Stromal cell of bone marrow (primary cell): ENCODE measurements around the gene TMEM156.
"Not testable (repeated sequence)": the region's sequence is repeated elsewhere in the genome, so short reads cannot be mapped to it uniquely, and the experiment has no call there.

Source experiments
- DNase-seq: peaks from one replicate; pipeline ENCODE4 v3.0.0-alpha.2; 2012; ENCODE audit warnings: low read depth

TMEM156 gene

GRCh38 chr4:38993683-38994082 lies 38.5 kb downstream of the TMEM156 start:
- DNase-seq = no peak

DNA sequence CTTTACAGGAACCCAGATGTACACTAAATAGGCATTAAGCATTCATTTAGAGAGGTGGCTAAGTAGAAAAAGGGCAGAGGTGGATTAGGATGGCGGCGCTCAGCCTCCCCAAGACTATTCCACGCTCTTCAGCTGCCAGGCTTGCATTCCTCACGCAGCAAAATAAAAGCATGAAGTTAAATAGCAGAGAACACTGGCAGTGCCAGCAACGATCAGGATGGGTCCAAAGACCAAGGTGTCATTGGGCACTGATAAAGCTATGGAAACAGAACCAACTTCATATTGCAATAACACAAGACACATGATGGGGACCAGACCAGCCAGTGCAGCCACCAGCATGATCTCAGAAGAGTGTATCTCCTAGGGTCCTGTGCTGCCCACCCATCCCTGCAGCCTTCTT lies 42.0 kb downstream of the TMEM156 start:
- no peak for DNase-seq

DNA sequence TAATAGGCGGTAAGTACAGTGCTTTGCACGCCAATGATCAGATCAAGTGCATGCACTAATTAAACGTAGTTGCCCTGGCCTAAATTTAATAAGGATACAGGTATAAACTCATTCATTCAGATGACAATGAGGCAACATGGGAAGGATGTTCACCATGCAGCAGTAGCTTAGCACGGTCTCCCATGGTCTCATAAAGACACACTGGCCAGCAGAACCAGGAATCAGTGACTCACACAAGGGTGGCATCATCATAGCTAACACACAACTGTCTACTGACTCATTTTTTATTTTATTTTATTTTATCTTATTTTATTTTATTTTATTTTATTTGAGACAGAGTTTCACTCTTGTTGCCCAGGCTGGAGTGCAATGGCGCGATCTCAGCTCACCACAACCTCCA lies 42.7 kb downstream of the TMEM156 start:
- DNase-seq = no peak

DNA sequence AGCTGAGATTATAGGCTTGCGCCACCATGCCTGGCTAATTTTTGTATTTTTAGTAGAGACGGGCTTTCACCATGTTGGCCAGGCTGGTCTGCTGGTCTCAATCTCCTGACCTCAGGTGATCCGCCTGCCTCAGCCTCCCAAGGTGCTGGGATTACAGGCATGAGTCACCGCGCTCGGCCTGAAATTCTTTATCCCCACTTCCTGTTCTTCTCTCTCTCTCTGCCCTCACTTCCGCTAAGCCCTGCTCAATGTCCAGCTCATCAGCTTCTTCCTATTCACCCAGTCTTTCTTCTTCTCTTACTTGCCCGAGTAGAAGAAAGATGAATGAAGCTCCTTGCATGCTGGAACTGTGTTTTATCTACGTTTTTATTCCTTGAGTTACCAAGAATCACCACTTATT lies 43.9 kb downstream of the TMEM156 start:
- DNase-seq = not testable (repeated sequence)

DNA sequence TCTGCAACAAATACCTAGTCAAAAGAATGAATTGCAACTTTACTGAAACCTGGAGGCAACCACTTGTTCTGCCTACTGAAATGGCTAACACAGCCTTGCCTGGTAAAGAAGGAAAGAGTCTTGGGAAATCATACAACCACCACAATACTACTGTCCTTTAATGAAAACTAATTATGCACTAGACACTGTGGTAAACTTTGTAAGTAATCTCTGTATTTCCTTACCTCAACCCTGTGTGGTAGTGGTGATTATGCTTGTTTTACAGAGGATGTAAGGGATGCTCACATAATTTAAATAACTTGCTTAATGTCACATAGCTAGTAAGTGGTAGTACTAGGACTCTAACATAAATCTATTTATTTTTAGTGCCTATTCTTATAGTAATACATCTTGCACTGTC lies 44.7 kb downstream of the TMEM156 start:
- DNase-seq = no peak

GRCh38 chr4:38985410-38986100 lies 46.7 kb downstream of the TMEM156 start:
- DNase-seq = no peak

- DNase-seq = peak; percentile 64
Observed at GRCh38 chr4:38983787-38984598, 48.2 kb downstream of the TMEM156 start.

GRCh38 chr4:38983291-38983690 lies 48.9 kb downstream of the TMEM156 start:
- no peak for DNase-seq

DNA sequence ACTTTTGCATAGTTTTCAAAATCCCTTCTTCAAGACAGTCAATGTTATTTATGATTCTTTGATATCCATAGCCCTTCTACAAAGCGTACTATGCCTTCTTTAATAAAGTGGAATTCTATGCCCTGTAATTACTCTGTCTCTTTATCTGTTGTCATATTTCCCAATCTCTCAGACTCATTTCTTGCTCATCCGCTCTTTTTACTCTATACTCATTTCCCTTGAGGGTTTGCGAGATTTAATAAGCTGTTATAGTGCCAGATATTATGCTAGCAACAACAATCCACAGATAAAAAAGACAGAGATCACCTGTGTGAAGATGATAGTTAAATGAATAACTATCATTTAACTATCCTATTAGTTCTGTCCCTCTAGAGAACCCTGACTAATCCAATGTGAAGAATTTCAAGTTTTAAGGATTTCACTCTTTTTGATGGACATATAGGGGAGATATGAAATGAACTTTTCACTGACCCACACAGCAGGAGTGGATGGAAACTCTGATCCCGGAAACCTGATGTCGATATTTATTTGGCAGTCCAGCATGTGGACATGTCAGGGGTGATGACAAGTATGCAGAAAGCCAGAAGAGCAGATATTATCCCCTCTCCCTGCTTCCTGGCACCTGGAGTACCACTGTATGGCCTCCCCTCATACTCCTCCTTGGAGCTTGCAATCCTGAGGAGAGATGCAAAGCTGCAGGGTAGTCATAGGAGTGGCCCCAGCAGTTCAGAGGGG lies 49.7 kb downstream of the TMEM156 start:
- no peak for DNase-seq

DNA sequence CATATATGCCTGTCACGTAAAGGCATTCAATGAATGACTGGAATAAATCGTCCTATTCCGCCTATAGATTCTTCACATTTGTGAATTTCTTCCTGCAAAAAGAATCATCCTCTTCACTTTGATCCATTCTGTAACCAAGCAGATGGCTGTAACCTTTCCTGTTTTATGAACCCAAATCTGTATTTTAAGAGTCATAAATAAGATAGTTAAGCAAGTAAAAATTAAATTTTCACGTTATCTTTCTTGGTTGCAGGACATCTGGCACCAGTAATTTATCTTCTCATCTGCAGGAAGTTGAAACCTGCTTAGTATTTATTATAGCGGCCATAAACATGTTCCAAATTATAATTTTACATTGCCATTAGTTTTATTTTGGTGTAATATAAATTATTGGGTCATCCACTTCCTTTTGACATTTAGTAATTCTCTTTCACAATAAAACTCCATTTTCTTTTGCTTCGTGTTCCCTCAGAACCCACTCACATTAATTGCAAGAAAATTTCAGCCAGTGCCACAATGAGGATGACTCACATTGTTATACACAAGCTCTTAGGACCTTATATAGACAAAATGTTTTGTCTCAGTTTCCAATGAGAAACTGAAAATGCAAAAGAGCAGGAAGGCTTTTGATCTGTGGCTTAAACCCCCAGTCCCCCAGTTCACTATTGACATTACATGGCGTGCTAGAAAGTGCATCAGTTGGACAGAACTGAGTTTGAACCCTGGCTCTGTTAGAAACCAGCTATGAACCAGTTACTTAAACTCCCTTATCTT lies 51.1 kb downstream of the TMEM156 start:
- peak; percentile 65 for DNase-seq

DNA sequence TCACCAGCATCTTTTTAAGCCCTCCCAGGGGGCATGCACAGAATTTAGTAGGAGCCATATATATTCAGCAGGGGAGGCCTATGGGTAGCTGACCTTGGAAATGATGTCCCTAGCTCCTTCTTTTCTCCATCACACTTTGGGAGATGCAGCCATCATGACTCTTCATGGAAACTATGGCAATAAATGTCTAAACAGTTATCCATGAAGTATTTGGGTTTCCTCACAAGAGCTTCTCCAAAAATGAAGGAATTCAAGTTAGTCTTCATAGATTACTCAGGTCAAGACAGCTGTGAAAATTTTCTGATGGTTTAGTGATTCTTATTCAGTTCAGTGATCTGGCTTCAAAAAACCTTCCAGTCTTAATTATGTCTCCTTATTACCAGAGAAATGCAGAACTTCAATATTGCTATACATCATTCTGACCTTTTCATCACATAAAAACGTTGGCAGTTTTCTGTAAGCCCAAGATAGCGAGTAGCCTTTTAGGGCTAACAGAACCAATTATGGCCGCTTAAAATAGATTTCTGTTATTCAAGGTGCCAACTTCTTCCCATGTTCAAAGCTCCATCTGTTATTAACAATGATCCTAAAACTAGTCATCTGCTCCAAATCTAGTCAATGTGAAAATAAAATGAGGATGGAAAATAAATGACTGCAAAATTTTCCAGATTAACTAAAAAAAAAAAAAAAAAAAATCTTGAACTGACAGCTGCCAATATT lies 52.5 kb downstream of the TMEM156 start:
- DNase-seq = no peak

GRCh38 chr4:38979081-38979480 lies 53.1 kb downstream of the TMEM156 start:
- DNase-seq = no peak

DNA sequence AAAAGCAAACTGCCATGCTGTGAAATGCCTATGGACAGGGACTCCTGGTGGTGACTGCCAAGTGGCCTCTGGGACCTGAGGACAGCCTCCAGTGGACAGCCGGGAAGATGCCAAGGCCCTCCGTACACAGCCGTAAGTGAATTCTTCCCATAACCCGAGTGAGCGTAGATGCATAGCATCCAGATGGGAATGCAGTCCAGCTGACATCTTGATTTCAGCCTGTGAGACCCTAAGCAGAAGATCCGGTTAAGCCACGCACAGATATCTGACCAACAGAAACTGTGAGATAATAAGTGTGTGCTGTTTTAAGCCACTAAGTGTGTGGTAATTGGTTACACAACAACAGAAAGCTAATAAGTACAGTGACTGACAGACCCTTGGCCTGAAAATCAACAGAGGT lies 55.9 kb downstream of the TMEM156 start:
- DNase-seq = no peak

DNA sequence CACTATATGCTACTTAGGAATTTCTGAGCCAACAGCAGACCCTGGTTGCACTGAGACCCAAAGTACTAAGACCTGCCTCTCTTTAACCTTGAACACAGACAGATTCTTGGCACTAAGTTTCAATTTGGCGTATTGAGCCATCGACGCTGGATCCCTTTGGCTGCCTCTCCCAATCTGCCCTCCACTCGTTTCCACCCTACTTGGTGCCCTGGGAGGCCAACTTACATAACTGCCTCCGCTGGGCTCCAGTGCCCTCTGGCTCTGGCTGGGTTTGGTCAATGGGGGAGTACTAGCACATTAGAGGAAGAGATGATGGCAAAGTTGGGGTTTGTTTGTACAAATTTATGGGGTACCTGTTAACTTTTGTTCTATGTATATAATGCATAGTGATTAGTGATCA lies 63.5 kb downstream of the TMEM156 start:
- no peak for DNase-seq

DNA sequence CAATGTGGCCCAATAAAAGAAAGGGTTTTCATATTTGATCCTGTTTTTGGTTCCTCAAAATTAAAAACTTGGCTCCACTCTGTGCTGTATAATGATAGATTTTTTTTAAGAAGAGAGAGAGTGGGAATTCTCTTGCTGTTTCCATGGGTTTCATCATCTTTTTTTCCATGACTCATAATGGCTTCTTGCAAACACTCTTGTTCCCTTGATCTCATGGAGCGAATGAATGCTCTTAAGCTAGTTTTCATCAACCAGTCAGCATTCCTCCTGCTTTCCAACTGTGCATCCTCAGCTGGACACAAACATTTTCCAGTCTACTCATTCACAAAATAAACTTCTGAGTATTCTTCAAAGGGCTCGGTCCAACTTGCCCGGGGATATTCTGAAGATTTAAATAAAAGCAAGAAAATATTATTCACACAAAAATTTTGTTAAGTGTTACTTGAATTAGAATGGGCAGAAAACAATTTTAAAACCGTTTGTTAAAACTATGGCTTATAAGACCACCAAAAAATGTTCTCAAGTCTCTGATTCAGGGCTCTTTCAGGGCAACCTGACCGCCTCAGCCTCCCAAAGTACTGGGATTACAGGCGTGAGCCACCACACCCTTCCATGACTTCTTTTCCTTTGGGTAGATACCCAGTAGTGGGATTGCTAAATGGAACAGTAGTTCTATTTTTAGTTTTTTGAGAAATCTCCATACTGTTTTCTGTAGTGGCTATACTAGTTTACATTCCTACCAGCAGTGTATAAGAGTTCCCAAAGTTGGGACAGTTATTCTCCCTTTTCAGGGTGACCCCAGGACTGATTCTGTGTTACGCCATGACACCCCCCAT lies 64.7 kb downstream of the TMEM156 start:
- DNase-seq = peak; percentile 98

- no peak for DNase-seq
Observed at GRCh38 chr4:38965866-38966265, 66.3 kb downstream of the TMEM156 start.

GRCh38 chr4:38964942-38965775 lies 67.0 kb downstream of the TMEM156 start:
- DNase-seq = no peak

GRCh38 chr4:38959248-38959647 lies 73.0 kb downstream of the TMEM156 start:
- DNase-seq = not testable (repeated sequence)

DNA sequence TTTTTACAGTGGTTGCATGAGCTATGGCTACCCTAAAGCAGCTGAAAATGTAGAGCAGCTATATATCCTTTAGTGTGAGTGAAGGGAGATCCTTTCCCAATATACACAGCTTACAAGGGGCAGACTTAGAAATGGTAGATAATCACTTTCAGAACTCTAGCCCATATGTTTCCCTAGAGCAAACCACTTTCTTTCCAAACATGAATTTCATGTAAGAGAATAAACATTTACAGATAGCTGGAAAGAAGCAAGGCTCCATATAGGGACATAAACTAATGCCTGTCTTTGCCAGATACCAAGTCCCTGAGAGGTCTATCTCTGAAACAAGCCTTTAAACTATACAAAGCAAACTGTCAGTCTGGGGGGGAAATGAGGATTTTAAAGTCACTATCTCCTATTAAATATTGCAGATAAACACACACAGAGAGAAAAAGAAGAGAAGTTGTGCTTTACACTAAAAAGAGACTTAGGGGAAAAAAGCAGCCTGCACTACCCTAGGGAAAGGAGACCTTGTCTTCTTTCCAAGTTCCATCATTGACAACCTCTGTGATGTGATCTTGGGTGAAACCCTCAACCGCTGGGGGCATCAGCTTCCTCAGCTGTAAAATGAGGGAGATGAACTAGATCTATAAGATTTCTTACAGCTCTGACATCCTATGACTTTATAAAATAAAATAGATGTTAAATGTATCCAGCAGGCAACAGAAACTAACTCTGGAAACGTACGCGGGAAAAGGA lies 73.6 kb downstream of the TMEM156 start:
- DNase-seq = no peak
